Smooth muscle cell (in vitro differentiated cells): ENCODE results near the gene SSTR1. TPM values are rescaled to one million over a fixed set of nuclear protein-coding genes. Genes with fewer than 3 reads are reported as not detected.

Experiments used
- DNase-seq: peaks from one replicate; lab custom pipeline; 2025; ENCODE audit not compliant: unreplicated experiment; lab: John Stamatoyannopoulos, UW
- H2AFZ ChIP-seq: fragments of 200-600 bp; sonication (generic); 2 replicates; pipeline ENCODE4 v1.6.0; 2016; ENCODE audit warnings: antibody characterized with exemption, low read depth, mild to moderate bottlenecking
- H3F3A ChIP-seq: fragments of 200-600 bp; sonication (generic); 2 replicates; pipeline ENCODE4 v1.6.0; 2017; ENCODE audit warnings: antibody characterized with exemption, low read depth
- H3K27ac ChIP-seq: fragments of 200-600 bp; sonication (generic); 2 replicates; pipeline ENCODE4 v1.5.1; 2016; ENCODE audit warnings: low read depth, mild to moderate bottlenecking
- H3K27me3 ChIP-seq: fragments of 200-600 bp; sonication (generic); 2 replicates; pipeline ENCODE4 v1.6.1; 2016; ENCODE audit warnings: low read depth, mild to moderate bottlenecking
- H3K36me3 ChIP-seq: fragments of 200-600 bp; sonication (generic); 2 replicates; pipeline ENCODE4 v1.5.1; 2016; ENCODE audit warnings: low read depth
- H3K4me1 ChIP-seq: fragments of 200-600 bp; sonication (generic); 2 replicates; pipeline ENCODE4 v1.5.1; 2016; ENCODE audit warnings: low read depth
- H3K4me2 ChIP-seq: fragments of 200-600 bp; sonication (generic); 2 replicates; pipeline ENCODE4 v1.6.0; 2016; ENCODE audit warnings: mild to moderate bottlenecking
- H3K4me3 ChIP-seq: fragments of 200-600 bp; sonication (generic); 2 replicates; pipeline ENCODE4 v1.5.1; 2016; ENCODE audit warnings: mild to moderate bottlenecking
- H3K79me2 ChIP-seq: fragments of 200-600 bp; sonication (generic); 2 replicates; pipeline ENCODE4 v1.6.0; 2016; ENCODE audit warnings: low read depth, mild to moderate bottlenecking
- H3K9ac ChIP-seq: fragments of 200-600 bp; sonication (generic); 2 replicates; pipeline ENCODE4 v1.6.0; 2016; ENCODE audit warnings: low read depth
- H3K9me3 ChIP-seq: fragments of 200-600 bp; sonication (generic); replicated peaks from 2 replicates; pipeline ENCODE4 v1.5.1; 2016; ENCODE audit warnings: low read depth
- H4K20me1 ChIP-seq: fragments of 200-600 bp; sonication (generic); 2 replicates; pipeline ENCODE4 v1.6.0; 2016; ENCODE audit warnings: low read depth
- WGBS: methylation state at CpG from one replicate; pipeline ENCODE4 v1.1.7; 2016; ENCODE audit warnings: low lambda C conversion rate; 5-methylcytosine and 5-hydroxymethylcytosine counted together
- polyA plus RNA-seq: library from polyadenylated mRNA; unstranded; fragments of >200 nt; fragmentation: Nextera tagmentation; extraction: Ambion mirVana; gene quantifications from 2 replicates; pipeline ENCODE4 v1.2.1, GENCODE V29; 2016
- total RNA-seq: library from RNA; depleted of rRNA; stranded (reverse); fragments of >200 nt; gene quantifications from 2 replicates; pipeline ENCODE4 v1.2.3, GENCODE V29; 2014
- TF ChIP-seq, protein P1 (sequence below): fragments of 200-600 bp; sonication (generic); IDR thresholded peaks from 2 replicates; pipeline ENCODE4 v1.5.1; 2017; ENCODE audit warnings: borderline replicate concordance, mild to moderate bottlenecking, antibody characterized with exemption; ENCODE audit not compliant: insufficient read depth, poor library complexity, severe bottlenecking

The SSTR1 gene
- total and polyA plus RNA-seq, 2 experiments from 2014 or later: 11.3 to 12.3 TPM

DNA sequence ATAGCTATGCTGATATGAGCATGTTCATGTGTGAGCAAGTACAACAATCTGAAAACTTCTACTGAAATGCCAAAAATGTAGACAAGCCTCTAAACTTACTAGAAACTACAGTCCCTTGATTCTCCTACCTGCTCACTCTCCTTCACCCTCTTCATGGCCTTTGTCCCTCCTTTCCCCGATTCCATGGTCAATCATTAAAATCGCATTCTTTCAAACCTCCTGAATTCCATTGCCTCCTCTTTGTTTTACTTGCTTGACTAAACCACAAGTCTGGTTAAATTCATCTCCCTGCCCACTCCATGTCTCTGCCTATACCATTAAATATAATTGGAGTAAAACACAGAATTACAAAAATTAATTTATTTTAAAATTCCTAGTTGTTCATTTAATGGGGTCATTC is 33.0 kb upstream of the SSTR1 start:
- H3K4me3 ChIP-seq: no peak overlapping the region
- no peaks in the 10 kb centered on the region for H3K79me2 ChIP-seq
- no peak overlapping the region for H3K9ac ChIP-seq
- no peak for DNase-seq
- TF ChIP-seq, protein P1, sequence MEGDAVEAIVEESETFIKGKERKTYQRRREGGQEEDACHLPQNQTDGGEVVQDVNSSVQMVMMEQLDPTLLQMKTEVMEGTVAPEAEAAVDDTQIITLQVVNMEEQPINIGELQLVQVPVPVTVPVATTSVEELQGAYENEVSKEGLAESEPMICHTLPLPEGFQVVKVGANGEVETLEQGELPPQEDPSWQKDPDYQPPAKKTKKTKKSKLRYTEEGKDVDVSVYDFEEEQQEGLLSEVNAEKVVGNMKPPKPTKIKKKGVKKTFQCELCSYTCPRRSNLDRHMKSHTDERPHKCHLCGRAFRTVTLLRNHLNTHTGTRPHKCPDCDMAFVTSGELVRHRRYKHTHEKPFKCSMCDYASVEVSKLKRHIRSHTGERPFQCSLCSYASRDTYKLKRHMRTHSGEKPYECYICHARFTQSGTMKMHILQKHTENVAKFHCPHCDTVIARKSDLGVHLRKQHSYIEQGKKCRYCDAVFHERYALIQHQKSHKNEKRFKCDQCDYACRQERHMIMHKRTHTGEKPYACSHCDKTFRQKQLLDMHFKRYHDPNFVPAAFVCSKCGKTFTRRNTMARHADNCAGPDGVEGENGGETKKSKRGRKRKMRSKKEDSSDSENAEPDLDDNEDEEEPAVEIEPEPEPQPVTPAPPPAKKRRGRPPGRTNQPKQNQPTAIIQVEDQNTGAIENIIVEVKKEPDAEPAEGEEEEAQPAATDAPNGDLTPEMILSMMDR: no peak
- H3K4me2 ChIP-seq: no peak overlapping the region
- 88% methylated on average over 2 of the region's 2 CpGs for WGBS
- H3F3A ChIP-seq: no peaks in the 10 kb centered on the region
- no peaks in the 10 kb centered on the region for H3K27me3 ChIP-seq
- no peaks in the 10 kb centered on the region for H4K20me1 ChIP-seq
- no peak overlapping the region for H2AFZ ChIP-seq
- H3K9me3 ChIP-seq: no peaks in the 10 kb centered on the region
- H3K4me1 ChIP-seq: no peaks in the 10 kb centered on the region
- no peaks in the 10 kb centered on the region for H3K36me3 ChIP-seq
- H3K27ac ChIP-seq: no peak overlapping the region

DNA sequence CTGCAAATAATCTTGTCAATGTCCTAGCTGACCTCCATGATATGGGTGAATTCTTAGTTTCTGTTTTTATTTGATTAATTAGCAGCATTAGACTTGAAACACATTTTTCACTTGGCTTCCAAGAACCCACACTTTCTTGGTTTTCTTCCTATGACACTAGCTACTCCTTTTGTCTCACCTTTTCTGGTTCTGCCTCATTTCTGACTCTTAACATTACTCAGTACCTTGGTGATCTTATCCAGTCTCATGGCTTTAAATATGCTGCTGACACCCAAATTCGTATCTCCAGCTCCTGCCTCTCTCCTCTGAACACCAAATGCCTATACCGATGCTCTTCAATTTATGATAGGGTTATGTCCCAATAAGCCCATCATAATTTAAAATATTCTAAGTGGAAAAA is 32.0 kb upstream of the SSTR1 start:
- no peak overlapping the region for H3K9ac ChIP-seq
- WGBS: 94% methylated on average over 2 of the region's 2 CpGs
- H3K4me1 ChIP-seq: no peaks in the 10 kb centered on the region
- H3K4me3 ChIP-seq: no peak overlapping the region
- H3K4me2 ChIP-seq: no peak overlapping the region
- no peaks in the 10 kb centered on the region for H3K27me3 ChIP-seq
- H4K20me1 ChIP-seq: no peaks in the 10 kb centered on the region
- H3K27ac ChIP-seq: no peak overlapping the region
- TF ChIP-seq, protein P1: no peak
- DNase-seq: no peak
- no peaks in the 10 kb centered on the region for H3K79me2 ChIP-seq
- no peaks in the 10 kb centered on the region for H3K9me3 ChIP-seq
- H3K36me3 ChIP-seq: no peaks in the 10 kb centered on the region
- H2AFZ ChIP-seq: no peak overlapping the region
- no peaks in the 10 kb centered on the region for H3F3A ChIP-seq

DNA sequence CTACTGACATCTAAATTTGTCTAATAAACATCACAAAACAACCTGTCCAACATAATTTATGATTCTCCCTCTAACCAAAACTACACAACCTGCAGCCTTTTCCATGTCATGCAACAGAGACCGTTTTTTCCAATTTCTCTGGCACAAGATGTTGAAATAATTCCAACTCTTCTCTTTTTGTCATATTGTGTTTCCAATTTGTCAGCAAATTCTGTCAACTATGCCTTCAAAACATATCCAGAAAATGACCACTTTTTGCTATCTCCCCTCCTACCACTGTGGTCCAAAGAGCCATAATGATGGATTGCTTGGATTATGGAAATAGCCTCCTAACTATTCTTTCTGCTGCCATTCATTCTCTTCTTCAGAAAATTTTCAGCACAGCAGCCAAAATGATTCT is 31.3 kb upstream of the SSTR1 start:
- no peaks in the 10 kb centered on the region for H3K36me3 ChIP-seq
- H3K9ac ChIP-seq: no peak overlapping the region
- DNase-seq: no peak
- H3K27ac ChIP-seq: no peak overlapping the region
- H3K79me2 ChIP-seq: no peaks in the 10 kb centered on the region
- WGBS: 100% methylated on average over 1 of the region's 1 CpG
- H2AFZ ChIP-seq: no peak overlapping the region
- no peak overlapping the region for H3K4me2 ChIP-seq
- no peaks in the 10 kb centered on the region for H3K9me3 ChIP-seq
- no peaks in the 10 kb centered on the region for H4K20me1 ChIP-seq
- no peaks in the 10 kb centered on the region for H3K27me3 ChIP-seq
- no peaks in the 10 kb centered on the region for H3K4me1 ChIP-seq
- no peaks in the 10 kb centered on the region for H3F3A ChIP-seq
- no peak overlapping the region for H3K4me3 ChIP-seq
- TF ChIP-seq, protein P1: no peak

DNA sequence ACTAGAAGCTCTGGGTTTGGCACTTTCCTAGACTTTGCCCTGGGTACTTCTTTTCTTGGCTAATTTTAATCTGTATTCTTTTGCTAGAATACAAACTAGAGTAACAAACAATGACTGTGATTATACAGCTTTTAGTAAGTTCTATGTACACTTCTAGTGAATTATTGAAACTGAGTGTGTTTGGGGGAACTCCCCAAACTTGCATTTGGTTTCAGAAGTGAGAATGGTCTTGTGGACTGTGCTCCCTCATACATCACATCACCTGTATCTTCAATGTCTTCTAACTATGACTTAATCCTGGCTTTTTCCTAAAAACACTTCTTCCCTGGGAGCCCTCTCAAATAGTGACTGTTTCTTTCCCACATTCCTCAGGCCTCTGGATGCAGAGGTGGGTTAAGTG is 23.6 kb upstream of the SSTR1 start:
- TF ChIP-seq, protein P1: no peak
- no peak overlapping the region for H3K4me3 ChIP-seq

More for the DNA sequence above, 23.6 kb upstream of the SSTR1 start:
- Histone ChIP-seq H3F3A (no peaks in the 10 kb centered on the region), H3K9me3 (no peaks in the 10 kb centered on the region), H3K36me3 (no peaks in the 10 kb centered on the region), H2AFZ (no peak overlapping the region), H3K27me3 (no peaks in the 10 kb centered on the region), H3K4me1 (no peaks in the 10 kb centered on the region), H3K27ac (no peak overlapping the region), H3K79me2 (no peaks in the 10 kb centered on the region), H3K9ac (no peak overlapping the region), H3K4me2 (no peak overlapping the region), H4K20me1 (no peaks in the 10 kb centered on the region)
- DNase-seq: no peak
